Mammary epithelial cell (primary cell): ENCODE results near the gene PARD3B.

ENCODE experiments used
- CTCF ChIP-seq, 2 donors: IDR thresholded peaks in 1 of 2; conservative IDR thresholded peaks in 1 of 2; 2 replicates each; pipeline ENCODE4 v1.5.1; 2011 to 2012; ENCODE audit warnings: inconsistent platforms in 2 of 2, low read length in 2 of 2, mild to moderate bottlenecking in 2 of 2, control low read depth in 1 of 2, low read depth in 1 of 2; ENCODE audit not compliant: insufficient read depth in 1 of 2; ENCODE audit errors: extremely low read depth in 1 of 2
- EZH2 ChIP-seq: IDR thresholded peaks from 2 replicates; pipeline ENCODE4 v1.6.1; 2012; ENCODE audit warnings: low read length, inconsistent platforms, borderline replicate concordance

GRCh38 chr2:205128726-205129125 lies 583.5 kb downstream of the PARD3B start:
- no peak for TF ChIP-seq CTCF (conservative IDR thresholded peaks at IDR 0.05 in 1 of 2, IDR thresholded peaks at IDR 0.05 in 1 of 2; ENCODE audit: extremely low read depth in 1 of 2, insufficient read depth in 1 of 2, low read depth in 1 of 2, low read length in 2 of 2)
- no peak for TF ChIP-seq EZH2
